ENCODE measurements around the gene KLHL21.
A peak's percentile ranks its signal among the peaks of the same experiment; 100 is the strongest.

The KLHL21 gene

DNA sequence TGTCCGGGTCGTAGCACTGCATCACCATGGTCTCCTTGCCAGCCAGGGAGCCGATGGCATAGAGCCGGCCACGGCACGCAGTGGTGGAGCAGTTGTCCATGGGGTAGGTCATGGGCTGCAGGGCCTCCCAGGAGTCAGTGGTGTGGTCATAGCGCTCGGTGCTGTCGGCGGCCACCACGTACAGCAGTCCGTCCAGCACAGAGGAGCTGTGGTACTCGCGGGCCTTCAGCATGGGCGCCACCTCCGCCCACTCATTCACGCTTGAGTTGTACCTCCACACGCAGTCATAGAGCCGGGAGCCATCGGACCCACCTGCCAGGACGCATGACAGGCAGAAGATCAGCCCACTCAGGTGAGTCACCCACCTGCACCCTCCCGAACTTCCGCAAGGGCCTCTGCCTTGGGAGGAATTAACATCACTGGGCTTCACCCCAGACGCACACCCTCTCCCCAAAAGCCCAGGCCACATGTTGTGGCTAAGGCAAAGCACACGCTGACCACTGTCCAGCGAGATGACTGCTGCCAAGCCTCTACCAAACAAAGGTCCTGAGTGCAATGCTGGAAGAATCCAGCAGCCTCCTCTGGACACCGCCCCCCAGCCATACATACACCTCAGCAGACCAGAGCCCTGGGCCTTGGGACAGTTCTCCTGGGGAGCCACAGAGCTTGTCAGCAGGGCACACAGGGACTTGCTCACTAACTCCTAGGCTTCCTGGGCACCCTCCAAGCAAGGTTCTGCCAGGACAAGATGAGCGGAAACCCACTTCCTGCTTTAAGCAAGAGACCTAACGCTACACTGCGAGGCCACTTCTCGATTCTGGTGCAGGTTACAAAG is 3.3 kb downstream of the KLHL21 start:
- peak; percentile 36 to 45 for DNase-seq

DNA sequence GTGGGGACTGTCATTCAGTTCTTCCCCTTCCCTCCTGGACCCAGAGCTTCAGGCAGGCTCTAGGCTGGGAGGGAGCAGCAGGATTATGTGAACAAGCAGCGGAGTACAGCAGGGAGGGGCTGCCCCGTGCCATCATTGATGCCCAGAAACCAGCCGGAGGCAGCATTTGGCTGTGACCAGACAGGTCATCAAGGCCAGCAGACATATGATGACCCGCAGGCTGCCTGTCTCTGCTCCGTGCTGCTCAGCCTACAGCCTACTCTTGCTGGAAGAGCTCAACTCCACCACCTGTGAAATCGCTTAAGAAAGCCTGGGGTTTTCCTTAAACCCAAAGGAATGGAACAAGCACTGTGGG is 4.9 kb downstream of the KLHL21 start:
- DNase-seq = no peak

GRCh38 chr1:6596886-6597776 is 5.5 kb downstream of the KLHL21 start:
- no peak for DNase-seq

- DNase-seq = no peak
These were observed 6.3 kb downstream of the KLHL21 start for GRCh38 chr1:6596351-6596750.

DNA sequence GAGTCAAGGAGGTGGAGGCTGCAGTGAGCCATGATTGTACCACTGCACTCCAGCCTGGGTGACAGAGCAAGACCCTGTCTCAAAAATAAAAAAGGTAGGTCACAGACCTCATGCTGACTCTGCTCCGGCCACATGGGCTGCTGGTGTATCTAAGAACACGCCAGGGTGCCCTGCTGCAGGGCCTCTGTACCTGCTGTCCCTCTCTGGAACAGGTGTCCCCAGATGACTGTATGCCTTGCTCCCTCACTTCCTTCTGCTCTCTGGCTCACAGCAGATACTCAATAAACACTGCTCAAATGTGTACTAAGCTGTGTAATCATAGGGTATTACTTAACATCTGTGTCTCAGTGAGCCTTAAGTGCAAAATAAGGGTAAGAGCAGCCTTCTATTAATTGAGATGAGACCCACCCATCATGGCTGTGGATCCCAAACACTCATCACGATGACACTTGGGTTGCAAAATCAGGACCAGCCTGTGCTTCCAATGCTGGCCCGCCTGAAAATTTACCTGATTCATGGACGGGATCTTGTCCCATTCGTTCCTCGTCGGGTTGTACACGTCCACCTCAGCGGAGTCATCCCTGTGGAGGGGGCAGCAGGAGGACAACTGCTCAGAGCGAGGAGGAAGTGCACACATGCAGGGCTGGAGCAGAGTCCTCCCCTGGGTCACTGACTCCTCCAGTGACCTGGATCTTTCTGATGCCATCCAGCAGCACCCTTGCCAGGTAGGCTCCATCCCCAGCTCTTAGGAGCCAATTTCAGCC is 7.5 kb downstream of the KLHL21 start:
- DNase-seq = no peak

- DNase-seq = no peak
These were observed 8.9 kb downstream of the KLHL21 start for GRCh38 chr1:6593810-6594209.

DNA sequence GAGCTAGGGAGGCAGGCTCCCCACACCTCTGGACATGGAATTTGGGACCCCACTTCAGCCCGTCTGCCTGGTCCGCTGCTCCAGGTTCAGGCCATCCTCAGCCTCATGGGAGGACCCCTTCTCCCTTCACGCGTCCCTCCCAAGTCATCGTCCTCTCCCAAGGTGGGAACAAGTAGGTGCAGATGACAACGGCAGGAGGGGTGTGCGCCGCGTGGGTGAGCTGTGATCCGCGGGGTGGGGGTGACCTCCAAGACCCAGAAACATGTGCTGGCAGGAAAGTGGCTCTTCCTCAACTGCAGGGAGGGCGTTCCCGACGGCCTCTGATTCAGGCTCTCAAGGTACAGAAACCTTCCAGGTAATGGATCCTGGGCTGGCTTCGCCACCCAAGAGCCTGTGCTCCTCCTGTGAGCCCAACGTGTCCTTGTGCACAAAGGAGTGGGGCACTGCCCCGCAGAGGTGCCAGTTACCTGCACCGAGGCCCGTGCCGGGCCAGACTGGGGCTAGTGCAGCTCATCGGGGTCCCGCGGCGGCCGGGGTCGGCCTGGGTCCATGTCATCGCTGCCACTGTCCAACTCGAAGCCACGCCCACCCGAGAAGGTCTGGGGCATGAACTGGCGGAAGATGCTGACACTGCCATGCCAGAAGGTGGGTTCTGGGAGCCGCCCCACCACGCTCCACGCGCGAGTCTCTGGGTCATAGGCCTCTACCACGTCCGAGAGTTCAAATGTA is 9.6 kb downstream of the KLHL21 start:
- no peak for DNase-seq

DNA sequence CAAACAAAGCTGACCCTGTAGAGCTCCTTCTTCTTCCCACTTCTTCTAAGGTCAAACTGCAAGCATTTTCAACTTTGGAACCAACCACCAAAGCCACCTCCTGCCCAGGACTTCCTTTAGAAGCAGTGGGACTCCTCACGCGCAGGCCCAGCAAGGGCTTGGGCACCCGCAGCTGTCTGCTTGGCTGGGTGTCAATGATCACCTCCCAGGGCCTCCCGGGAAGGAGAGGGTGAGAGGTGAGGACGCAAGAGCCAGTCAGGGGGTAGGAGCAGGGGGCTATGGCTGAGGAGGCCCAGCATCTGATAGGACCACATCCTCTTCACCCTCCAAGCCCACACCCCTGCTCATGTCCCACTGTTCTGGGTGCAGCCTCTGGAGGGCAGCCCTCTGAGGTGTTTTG is 10.2 kb downstream of the KLHL21 start:
- DNase-seq = no peak

GRCh38 chr1:6591644-6592043 is 11.0 kb downstream of the KLHL21 start:
- no peak for DNase-seq

DNA sequence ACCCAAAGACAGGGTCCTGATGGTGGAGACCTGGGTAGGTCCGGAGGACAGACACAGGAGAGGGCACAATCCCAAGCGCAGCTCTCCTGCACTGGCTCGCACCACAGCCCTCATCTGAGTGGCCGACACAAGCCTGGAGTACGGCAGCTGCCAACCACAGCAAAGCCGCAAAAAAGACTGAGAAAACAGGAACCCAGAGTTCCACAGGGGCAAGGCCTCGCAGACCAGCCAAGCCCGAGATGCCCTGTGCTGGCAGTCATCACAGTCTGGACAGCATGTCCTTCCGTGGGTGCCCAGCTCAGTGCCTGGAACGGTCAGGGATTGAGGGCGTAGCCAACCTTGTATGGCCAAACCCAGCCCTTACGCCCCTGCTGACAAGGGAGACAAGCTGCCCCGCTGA is 11.4 kb downstream of the KLHL21 start:
- peak in 1 of 2 donors; percentile 38 for DNase-seq

DNA sequence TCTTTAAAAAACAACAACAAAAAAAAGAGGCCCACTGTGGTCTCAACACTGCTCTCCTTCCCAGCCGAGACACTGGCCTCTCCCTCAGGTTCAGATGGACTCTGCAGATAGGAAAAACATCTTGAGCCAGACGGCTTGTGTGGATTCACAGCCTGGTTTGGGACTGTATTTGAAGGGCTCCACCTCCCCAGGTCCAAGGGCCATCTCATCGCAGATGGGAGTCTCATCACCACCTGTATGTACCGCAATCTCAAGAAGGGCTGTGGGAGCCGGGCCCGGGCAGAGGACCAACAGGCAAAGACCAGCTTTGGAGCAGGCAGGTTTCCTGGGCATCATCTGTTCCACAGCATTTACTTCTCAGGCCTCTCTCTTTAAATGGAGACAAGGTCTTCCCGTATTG is 12.6 kb downstream of the KLHL21 start:
- no peak for DNase-seq

- peak; percentile 65 to 80 for DNase-seq
These were observed 13.7 kb downstream of the KLHL21 start for GRCh38 chr1:6588893-6589520.

DNA sequence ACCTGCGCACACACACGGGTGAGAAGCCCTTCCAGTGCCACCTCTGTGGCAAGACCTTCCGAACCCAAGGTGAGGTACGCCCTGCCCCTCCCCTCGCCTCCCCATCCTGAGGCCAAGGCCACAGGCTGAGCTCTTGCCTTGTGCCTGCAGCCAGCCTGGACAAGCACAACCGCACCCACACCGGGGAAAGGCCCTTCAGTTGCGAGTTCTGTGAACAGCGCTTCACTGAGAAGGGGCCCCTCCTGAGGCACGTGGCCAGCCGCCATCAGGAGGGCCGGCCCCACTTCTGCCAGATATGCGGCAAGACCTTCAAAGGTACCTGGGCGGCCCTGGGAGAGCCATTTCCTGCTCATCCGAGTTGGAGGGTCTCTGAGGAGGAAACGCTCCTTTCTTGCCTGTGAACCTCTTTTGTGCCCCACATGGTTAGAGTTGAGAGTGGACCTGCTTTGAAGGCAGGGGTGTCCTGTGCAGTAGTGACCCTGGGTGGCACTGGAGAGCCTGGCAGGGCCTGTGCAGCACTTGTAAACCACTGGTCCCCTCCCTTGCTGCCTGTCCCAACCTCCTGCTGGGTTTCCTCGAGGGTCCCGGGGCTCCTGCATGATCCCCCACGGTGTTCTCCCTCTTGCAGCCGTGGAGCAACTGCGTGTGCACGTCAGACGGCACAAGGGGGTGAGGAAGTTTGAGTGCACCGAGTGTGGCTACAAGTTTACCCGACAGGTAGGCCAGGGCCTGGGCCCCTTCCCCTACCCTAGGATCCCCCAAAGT is 14.4 kb downstream of the KLHL21 start:
- no peak for DNase-seq

GRCh38 chr1:6587261-6588005 is 15.2 kb downstream of the KLHL21 start:
- DNase-seq = no peak

DNA sequence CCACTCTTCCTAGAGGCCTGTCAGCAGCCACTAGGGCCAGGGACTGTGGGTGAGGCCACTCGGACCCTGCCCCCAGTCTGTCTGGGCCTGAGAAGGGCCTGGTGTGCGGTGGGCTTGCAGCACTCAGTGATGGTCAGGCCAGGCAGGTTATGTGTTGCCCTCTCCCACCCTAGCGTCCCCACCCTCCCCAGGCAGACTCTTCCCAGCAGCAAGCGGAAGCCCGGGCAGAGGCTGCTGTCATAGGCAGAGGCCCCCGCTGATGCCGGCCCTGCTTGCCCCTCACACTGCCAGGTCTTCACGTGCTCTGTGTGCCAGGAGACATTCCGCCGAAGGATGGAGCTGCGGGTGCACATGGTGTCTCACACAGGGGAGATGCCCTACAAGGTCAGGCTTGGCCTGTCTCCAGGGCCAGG is 16.3 kb downstream of the KLHL21 start:
- no peak for DNase-seq

DNA sequence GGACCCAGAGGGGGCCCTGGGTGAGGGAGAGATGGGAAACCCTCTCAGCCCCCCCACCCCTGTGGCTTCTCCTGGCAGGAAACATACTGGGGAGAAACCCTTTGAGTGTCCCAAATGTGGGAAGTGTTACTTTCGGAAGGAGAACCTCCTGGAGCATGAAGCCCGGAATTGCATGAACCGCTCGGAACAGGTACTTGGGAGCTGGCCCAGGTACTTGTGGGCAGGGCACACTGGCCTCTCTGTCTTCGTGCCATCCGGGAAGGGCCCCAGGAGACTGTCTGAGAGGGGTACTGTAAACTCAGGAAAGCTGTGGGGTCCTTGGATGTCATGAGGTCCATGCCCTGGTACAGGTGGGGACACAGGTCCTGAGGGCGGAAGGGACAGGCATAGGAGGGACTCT is 16.8 kb downstream of the KLHL21 start:
- no peak for DNase-seq

DNA sequence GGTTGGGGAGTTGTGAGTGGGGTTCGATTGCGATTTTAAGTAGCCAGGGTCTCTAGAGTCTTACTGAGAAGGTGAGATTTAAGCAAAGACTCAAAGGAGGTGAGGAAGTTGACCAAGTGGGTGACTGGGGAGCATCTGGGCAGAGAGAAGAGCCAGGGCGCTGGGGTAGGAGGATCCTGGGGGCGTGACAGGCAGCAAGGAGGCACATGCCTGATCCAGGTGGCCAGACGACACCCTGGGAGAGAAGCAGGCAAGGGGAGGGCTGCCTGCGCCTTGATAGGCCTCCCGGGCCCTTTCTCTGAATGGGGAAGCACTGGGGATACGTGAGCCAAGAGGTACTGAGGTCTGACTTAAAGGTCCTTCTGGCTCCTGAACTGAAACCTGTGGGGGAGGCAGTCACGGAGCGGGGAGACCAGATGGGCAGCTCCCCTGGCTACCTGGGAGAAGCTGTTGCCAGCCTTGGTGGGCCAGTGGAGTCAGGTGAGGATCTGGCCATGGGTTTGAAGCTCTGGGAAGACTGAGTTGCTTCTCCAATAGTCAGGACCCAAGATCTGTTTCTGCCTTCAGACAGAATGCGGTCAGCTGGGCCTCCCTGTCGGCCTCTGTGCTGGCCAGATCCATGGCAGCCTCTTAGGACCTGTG is 17.5 kb downstream of the KLHL21 start:
- no peak for DNase-seq

- DNase-seq = peak in 1 of 2 donors; percentile 3
These were observed 18.3 kb downstream of the KLHL21 start for GRCh38 chr1:6584126-6585080.

- DNase-seq = no peak
These were observed 20.3 kb downstream of the KLHL21 start for GRCh38 chr1:6582370-6582769.
